ENCODE data around the gene HTRA3.

DNA sequence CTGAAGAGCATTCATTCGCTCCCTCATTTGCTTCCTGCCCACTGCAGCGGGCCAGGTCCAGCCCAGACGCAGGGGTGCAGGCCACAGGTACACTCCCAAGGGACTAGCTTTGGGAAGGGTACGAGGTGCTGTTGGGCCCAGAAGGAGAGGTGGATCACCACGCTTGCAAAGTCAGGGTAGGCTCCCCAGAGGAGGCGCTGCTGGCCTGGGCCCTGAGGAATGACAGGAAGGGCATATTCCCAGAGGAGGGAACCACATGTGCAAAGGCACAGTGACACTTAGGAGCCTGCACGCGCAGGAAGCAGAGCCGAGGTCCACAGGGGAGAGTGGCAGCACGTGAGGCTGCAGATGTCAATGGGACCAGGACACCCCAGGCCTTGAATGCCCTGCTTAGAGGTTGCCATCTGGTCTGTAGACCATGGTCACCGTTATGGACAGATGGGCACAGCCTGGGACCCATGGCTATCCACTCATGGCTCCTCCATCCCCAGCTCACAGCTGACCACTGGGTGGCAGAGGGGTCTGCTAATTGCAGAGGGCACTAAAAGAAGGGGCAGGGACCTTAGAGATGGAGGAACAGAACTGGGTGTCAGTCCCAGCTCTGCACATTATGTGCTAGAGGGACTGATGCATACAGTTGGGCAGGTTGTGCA lies 7.9 kb downstream of the HTRA3 start:
- no peak for TF ChIP-seq EZH2 (IDR thresholded peaks at IDR 0.05; ENCODE audit: insufficient read depth, low read length)
- TF ChIP-seq, protein P1, sequence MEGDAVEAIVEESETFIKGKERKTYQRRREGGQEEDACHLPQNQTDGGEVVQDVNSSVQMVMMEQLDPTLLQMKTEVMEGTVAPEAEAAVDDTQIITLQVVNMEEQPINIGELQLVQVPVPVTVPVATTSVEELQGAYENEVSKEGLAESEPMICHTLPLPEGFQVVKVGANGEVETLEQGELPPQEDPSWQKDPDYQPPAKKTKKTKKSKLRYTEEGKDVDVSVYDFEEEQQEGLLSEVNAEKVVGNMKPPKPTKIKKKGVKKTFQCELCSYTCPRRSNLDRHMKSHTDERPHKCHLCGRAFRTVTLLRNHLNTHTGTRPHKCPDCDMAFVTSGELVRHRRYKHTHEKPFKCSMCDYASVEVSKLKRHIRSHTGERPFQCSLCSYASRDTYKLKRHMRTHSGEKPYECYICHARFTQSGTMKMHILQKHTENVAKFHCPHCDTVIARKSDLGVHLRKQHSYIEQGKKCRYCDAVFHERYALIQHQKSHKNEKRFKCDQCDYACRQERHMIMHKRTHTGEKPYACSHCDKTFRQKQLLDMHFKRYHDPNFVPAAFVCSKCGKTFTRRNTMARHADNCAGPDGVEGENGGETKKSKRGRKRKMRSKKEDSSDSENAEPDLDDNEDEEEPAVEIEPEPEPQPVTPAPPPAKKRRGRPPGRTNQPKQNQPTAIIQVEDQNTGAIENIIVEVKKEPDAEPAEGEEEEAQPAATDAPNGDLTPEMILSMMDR (IDR thresholded peaks at IDR 0.05; ENCODE audit: insufficient read depth, low read depth, low read length) = no peak

Measured in astrocyte (in vitro differentiated cells and primary cell).